Suprapubic skin (tissue), 4 donors: ENCODE measurements around the gene TSC22D1. TPM values are rescaled to one million over a fixed set of nuclear protein-coding genes. Genes with fewer than 3 reads are reported as not detected.

Experiments
- DNase-seq, 2 donors: peaks; one replicate each; pipeline ENCODE4 v3.0.0-alpha.2; 2019; ENCODE audit warnings: low spot score in 2 of 2
- H3K27ac ChIP-seq: fragments of 200-600 bp; sonication (generic); one replicate; pipeline ENCODE4 v1.5.1; 2019
- H3K27me3 ChIP-seq: fragments of 200-600 bp; sonication (generic); one replicate; pipeline ENCODE4 v1.5.1; 2019
- H3K36me3 ChIP-seq: fragments of 200-600 bp; sonication (generic); one replicate; pipeline ENCODE4 v1.5.1; 2019
- H3K4me1 ChIP-seq: fragments of 200-600 bp; sonication (generic); one replicate; pipeline ENCODE4 v1.5.1; 2019
- H3K4me3 ChIP-seq: fragments of 200-600 bp; sonication (generic); one replicate; pipeline ENCODE4 v1.5.1; 2019; ENCODE audit warnings: mild to moderate bottlenecking
- H3K9me3 ChIP-seq: fragments of 200-600 bp; sonication (generic); one replicate; pipeline ENCODE4 v1.5.1; 2019
- CTCF ChIP-seq, 2 donors: fragments of 200-600 bp in 1 of 2; fragments of 450-650 bp in 1 of 2; sonication (generic) in 1 of 2; IDR thresholded peaks; one replicate each; pipeline ENCODE4 v1.5.1; 2016 to 2019; ENCODE audit warnings: antibody characterized with exemption in 2 of 2, mild to moderate bottlenecking in 1 of 2, moderate library complexity in 1 of 2
- EP300 ChIP-seq: sonication (generic); formaldehyde crosslinking; IDR thresholded peaks from one replicate; pipeline ENCODE4 v1.6.1; 2017; ENCODE audit warnings: antibody characterized with exemption
- POLR2A ChIP-seq, 2 donors: fragments of 450-650 bp; IDR thresholded peaks; one replicate each; pipeline ENCODE4 v1.6.1; 2017; ENCODE audit warnings: antibody characterized with exemption in 2 of 2, mild to moderate bottlenecking in 2 of 2, moderate library complexity in 2 of 2
- POLR2AphosphoS5 ChIP-seq, 3 donors: sonication (generic); formaldehyde crosslinking; IDR thresholded peaks; one replicate each; pipeline ENCODE4 v1.6.1; 2017; ENCODE audit warnings: antibody characterized with exemption in 3 of 3
- WGBS: methylation state at CpG from one replicate; pipeline ENCODE4 v1.1.5; 2018; 5-methylcytosine and 5-hydroxymethylcytosine counted together
- total RNA-seq, 4 donors: library from RNA; depleted of rRNA; stranded (reverse); fragments of >200 nt; gene quantifications; one replicate each; pipeline ENCODE4 v1.1.0, GENCODE V29; 2016

The TSC22D1 gene
- total RNA-seq, 4 donors from 2014 or later: 70.3 to 135 (median 92.1) TPM

GRCh38 chr13:44470638-44471562 is 105.2 kb downstream of the TSC22D1 start:
- no peak overlapping the region for H3K4me3 ChIP-seq
- no peaks in the 10 kb centered on the region for H3K27me3 ChIP-seq
- TF ChIP-seq CTCF (IDR thresholded peaks at IDR 0.05) (peak in 1 of 2 donors; percentile 34), EP300 (no peak), POLR2AphosphoS5 (IDR thresholded peaks at IDR 0.05) (no peak), POLR2A (IDR thresholded peaks at IDR 0.05) (no peak)
- H3K36me3 ChIP-seq: no peaks in the 10 kb centered on the region
- no peak for DNase-seq
- peaks cover 6% of the 10 kb centered on the region for H3K4me1 ChIP-seq
- no peak overlapping the region for H3K27ac ChIP-seq
- 65% methylated on average over 4 of the region's 4 CpGs for WGBS
- H3K9me3 ChIP-seq: no peaks in the 10 kb centered on the region

- Histone ChIP-seq H3K4me3 (no peak overlapping the region), H3K27me3 (no peaks in the 10 kb centered on the region), H3K9me3 (no peaks in the 10 kb centered on the region), H3K27ac (no peak overlapping the region), H3K4me1 (peaks cover 1% of the 10 kb centered on the region), H3K36me3 (no peaks in the 10 kb centered on the region)
- TF ChIP-seq CTCF (IDR thresholded peaks at IDR 0.05): no peak
- no peak for TF ChIP-seq POLR2AphosphoS5 (IDR thresholded peaks at IDR 0.05)
- no peak for TF ChIP-seq EP300
- no peak for TF ChIP-seq POLR2A (IDR thresholded peaks at IDR 0.05)
- WGBS: 96% methylated on average over 3 of the region's 3 CpGs
- DNase-seq: no peak
Observed at GRCh38 chr13:44468874-44469273, 107.3 kb downstream of the TSC22D1 start.

- no peak for DNase-seq
- H3K27ac ChIP-seq: no peak overlapping the region
- TF ChIP-seq POLR2AphosphoS5 (IDR thresholded peaks at IDR 0.05): no peak
- no peak for TF ChIP-seq POLR2A (IDR thresholded peaks at IDR 0.05)
- TF ChIP-seq EP300: no peak
- no peak for TF ChIP-seq CTCF (IDR thresholded peaks at IDR 0.05)
- 84% methylated on average over 4 of the region's 4 CpGs for WGBS
- H3K4me3 ChIP-seq: no peak overlapping the region
- no peaks in the 10 kb centered on the region for H3K27me3 ChIP-seq
- no peaks in the 10 kb centered on the region for H3K4me1 ChIP-seq
- no peaks in the 10 kb centered on the region for H3K9me3 ChIP-seq
- no peaks in the 10 kb centered on the region for H3K36me3 ChIP-seq
Observed at GRCh38 chr13:44465318-44465717, 110.8 kb downstream of the TSC22D1 start.

- Histone ChIP-seq H3K4me3 (no peak overlapping the region), H3K36me3 (no peaks in the 10 kb centered on the region), H3K4me1 (no peaks in the 10 kb centered on the region), H3K27me3 (no peaks in the 10 kb centered on the region), H3K27ac (no peak overlapping the region), H3K9me3 (no peaks in the 10 kb centered on the region)
- TF ChIP-seq POLR2A (IDR thresholded peaks at IDR 0.05) (no peak), CTCF (IDR thresholded peaks at IDR 0.05) (no peak), POLR2AphosphoS5 (IDR thresholded peaks at IDR 0.05) (no peak), EP300 (no peak)
- WGBS: 95% methylated on average over 1 of the region's 1 CpG
- DNase-seq: no peak
Observed at GRCh38 chr13:44464471-44464870, 111.7 kb downstream of the TSC22D1 start.

- no peaks in the 10 kb centered on the region for H3K4me1 ChIP-seq
- H3K4me3 ChIP-seq: no peak overlapping the region
- H3K36me3 ChIP-seq: no peaks in the 10 kb centered on the region
- 50% methylated on average over 1 of the region's 1 CpG for WGBS
- TF ChIP-seq CTCF (IDR thresholded peaks at IDR 0.05) (no peak), POLR2AphosphoS5 (IDR thresholded peaks at IDR 0.05) (no peak), EP300 (no peak), POLR2A (IDR thresholded peaks at IDR 0.05) (no peak)
- H3K27ac ChIP-seq: no peak overlapping the region
- H3K27me3 ChIP-seq: no peaks in the 10 kb centered on the region
- H3K9me3 ChIP-seq: no peaks in the 10 kb centered on the region
- DNase-seq: no peak
Observed at GRCh38 chr13:44463759-44464158, 112.4 kb downstream of the TSC22D1 start.
